HT1080 (cell line): ENCODE data around the gene COA6. TPM values are rescaled to one million over a fixed set of nuclear protein-coding genes. Genes with fewer than 3 reads are reported as not detected.

Source experiments
- DNase-seq: peaks from one replicate; pipeline ENCODE4 v3.0.0-alpha.2; 2015; ENCODE audit warnings: low read depth
- total RNA-seq: library from RNA; depleted of rRNA; stranded (reverse); fragments of >200 nt; shearing (Covaris generic); gene quantifications from 2 replicates; pipeline ENCODE4 v1.2.3, GENCODE V29; 2014; rRNA removed

Gene COA6
- total RNA-seq, 1 experiment from 2014 or later, result 88.6 TPM

- no peak for DNase-seq
These were observed 36.1 kb downstream of the COA6 start for GRCh38 chr1:234409328-234409727.

GRCh38 chr1:234412830-234413229, 39.6 kb downstream of the COA6 start:
- DNase-seq, result no peak

DNA sequence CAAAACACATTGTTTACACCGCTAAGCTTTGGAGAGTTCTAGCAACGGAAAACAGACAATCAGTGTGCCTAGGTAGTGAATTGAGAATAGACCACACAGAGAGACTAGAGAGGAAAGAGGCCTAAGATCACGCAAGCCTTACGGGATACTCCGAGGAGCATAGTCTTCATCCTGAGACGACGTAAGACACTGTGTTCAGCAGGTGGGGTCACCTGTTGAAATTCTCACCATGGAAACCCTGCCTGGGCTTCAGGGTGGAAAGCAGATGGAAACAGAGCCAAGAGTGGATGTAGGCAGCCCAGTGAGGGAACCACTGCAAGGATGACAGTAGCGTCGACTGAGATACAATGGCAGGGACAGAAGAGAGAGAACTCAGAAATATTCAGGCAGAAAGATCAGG, 40.2 kb downstream of the COA6 start:
- no peak for DNase-seq

DNA sequence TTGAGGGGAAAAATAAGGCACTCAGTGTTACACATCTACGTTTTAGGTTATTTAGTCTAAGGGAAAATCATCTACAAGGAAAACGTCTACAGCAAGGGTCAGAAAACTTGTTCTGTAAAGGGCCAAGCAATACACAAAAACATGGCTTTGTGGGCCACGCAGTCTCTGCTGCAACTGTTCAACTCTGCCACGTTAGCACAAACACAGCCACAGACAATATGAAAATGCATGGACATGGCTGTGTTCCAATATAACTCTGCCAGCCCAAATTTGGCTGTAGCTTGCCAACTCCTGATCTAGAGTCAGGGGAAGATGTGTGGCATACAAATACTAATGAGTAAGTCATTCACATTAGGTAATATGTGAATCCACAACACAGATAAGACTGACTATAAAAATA, 40.7 kb downstream of the COA6 start:
- no peak for DNase-seq

GRCh38 chr1:234427950-234428646, 54.8 kb downstream of the COA6 start:
- DNase-seq, result no peak

- DNase-seq, result no peak
These were observed 56.2 kb downstream of the COA6 start for GRCh38 chr1:234429434-234429806.

DNA sequence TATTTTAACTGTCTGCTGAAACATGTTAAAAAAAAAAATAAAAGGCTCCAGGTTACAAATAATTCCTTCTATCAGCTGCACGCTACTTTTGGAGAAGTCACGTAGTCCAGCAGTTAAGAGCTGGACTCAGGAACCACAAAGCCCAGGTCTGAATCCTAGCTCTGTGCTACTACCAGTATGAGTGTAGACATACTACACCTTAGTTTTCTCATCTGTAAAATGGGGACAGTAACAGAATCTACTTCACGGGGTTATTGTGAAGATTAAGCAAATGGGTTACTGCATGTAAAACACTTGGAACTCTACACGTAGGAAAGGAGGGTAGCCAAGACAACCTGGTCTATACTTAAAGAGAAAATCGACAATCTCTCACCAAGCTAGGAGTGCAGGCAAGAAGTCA, 57.4 kb downstream of the COA6 start:
- DNase-seq, result no peak

GRCh38 chr1:234431255-234431654, 58.0 kb downstream of the COA6 start:
- no peak for DNase-seq

DNA sequence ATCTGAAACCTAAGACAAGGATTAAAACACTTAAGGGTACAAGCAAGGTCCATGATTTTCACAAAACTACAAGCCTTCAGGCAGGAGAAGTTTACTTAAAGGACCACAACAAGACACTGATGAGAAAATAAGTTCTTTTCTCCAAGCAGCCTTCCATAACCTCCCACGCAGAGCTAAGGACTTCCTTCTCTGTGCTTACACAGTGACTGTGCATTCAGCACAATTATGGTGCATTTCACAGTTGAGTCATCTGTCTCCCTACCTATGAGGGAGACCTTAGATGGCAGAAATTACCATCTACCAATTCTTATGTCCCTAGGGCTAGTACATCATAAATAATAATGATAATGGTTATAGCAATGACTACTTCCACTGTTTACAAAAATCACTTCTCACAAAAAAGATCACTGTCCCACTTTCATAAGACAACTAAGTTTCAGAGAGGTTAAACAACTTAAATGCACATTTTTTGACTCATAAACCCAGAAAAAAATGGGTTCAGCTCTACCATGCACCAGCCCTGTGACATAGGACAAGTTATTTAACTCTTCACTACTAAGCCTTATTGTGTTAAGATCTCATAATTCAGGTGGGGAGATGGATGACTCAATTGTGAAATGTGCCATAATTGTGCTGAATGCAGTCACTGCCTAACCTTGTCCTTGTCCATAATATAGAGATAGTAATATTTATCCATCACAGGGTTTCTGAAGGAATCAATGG, 60.5 kb downstream of the COA6 start:
- peak; percentile 54 for DNase-seq

Other genes with a start within 250 kb of the COA6 start
- 17.0 and 18.8 TPM in 2 replicates for gene TARBP1, start 105.7 kb downstream of the COA6 start, total RNA-seq
- 47.8 and 69.6 TPM in 2 replicates for gene IRF2BP2, start 236.7 kb downstream of the COA6 start, total RNA-seq